OCI-LY1 (cell line): Measurements from ENCODE around the gene CHD9NB.
"Not testable (repeated sequence)": the region's sequence is repeated elsewhere in the genome, so short reads cannot be mapped to it uniquely, and the experiment has no call there.

ENCODE experiments used
- H2AFZ ChIP-seq: fragments of 200-600 bp; sonication (generic), shearing (Covaris generic); 2 replicates; pipeline ENCODE4 v1.6.0; 2014; ENCODE audit warnings: antibody characterized with exemption, mild to moderate bottlenecking, low read length
- H3F3A ChIP-seq: fragments of 200-600 bp; sonication (generic), shearing (Covaris generic); 2 replicates; pipeline ENCODE4 v1.6.0; 2014; ENCODE audit warnings: mild to moderate bottlenecking, antibody characterized with exemption, low read length, moderate library complexity; ENCODE audit not compliant: insufficient read depth
- H3K27ac ChIP-seq: fragments of 200-600 bp; sonication (generic); 2 replicates; pipeline ENCODE4 v1.5.1; 2014; ENCODE audit warnings: low read length, mixed run types, mild to moderate bottlenecking, low read depth; ENCODE audit not compliant: poor library complexity, severe bottlenecking
- H3K27me3 ChIP-seq: fragments of 200-600 bp; sonication (generic); 2 replicates; pipeline ENCODE4 v1.6.0; 2014; ENCODE audit warnings: antibody characterized with exemption, mild to moderate bottlenecking, low read length, moderate library complexity; ENCODE audit not compliant: insufficient read depth
- H3K36me3 ChIP-seq: fragments of 200-600 bp; sonication (generic); 2 replicates; pipeline ENCODE4 v1.6.1; 2014; ENCODE audit warnings: mild to moderate bottlenecking, antibody characterized with exemption, low read length, moderate library complexity, mixed read lengths; ENCODE audit not compliant: insufficient read depth
- H3K4me1 ChIP-seq: fragments of 200-600 bp; sonication (generic); 2 replicates; pipeline ENCODE4 v1.5.1; 2014; ENCODE audit warnings: mild to moderate bottlenecking, low read length, moderate library complexity; ENCODE audit not compliant: insufficient read depth, severe bottlenecking
- H3K4me2 ChIP-seq: fragments of 200-600 bp; sonication (generic), shearing (Covaris generic); 2 replicates; pipeline ENCODE4 v1.6.1; 2014; ENCODE audit warnings: low read length
- H3K4me3 ChIP-seq: fragments of 200-600 bp; sonication (generic); 2 replicates; pipeline ENCODE4 v1.5.1; 2014; ENCODE audit warnings: low read length, low read depth, mild to moderate bottlenecking, mixed read lengths; ENCODE audit not compliant: poor library complexity, severe bottlenecking
- H3K79me2 ChIP-seq: fragments of 200-600 bp; shearing (Covaris generic); 2 replicates; pipeline ENCODE4 v1.6.1; 2016; ENCODE audit warnings: mixed run types, low read length, mixed read lengths; ENCODE audit not compliant: insufficient read depth
- H3K9ac ChIP-seq: fragments of 200-600 bp; sonication (generic), shearing (Covaris generic); 2 replicates; pipeline ENCODE4 v1.6.1; 2014; ENCODE audit warnings: mild to moderate bottlenecking, low read length, mixed read lengths
- H3K9me2 ChIP-seq: fragments of 200-600 bp; sonication (generic), shearing (Covaris generic); 2 replicates; pipeline ENCODE4 v1.6.1; 2014; ENCODE audit warnings: low read depth, mild to moderate bottlenecking, low read length, mixed read lengths
- H3K9me3 ChIP-seq: fragments of 200-600 bp; shearing (Covaris generic); 2 replicates; pipeline ENCODE4 v1.6.1; 2014; ENCODE audit warnings: low read length, mixed read lengths
- H4K20me1 ChIP-seq: fragments of 200-600 bp; sonication (generic), shearing (Covaris generic); 2 replicates; pipeline ENCODE4 v1.6.0; 2016; ENCODE audit warnings: mild to moderate bottlenecking, low read length; ENCODE audit not compliant: insufficient read depth
- EZH2 ChIP-seq: fragments of 200-600 bp; sonication (generic), shearing (Covaris generic); IDR thresholded peaks from 2 replicates; pipeline ENCODE4 v1.8.0; 2017; ENCODE audit warnings: borderline replicate concordance, mixed run types, mild to moderate bottlenecking, antibody characterized with exemption, low read length, moderate library complexity, mixed read lengths
- TF ChIP-seq, protein P1 (sequence below): fragments of 200-600 bp; sonication (generic), shearing (Covaris generic); IDR thresholded peaks from 2 replicates; pipeline ENCODE4 v1.5.1; 2017; ENCODE audit warnings: mild to moderate bottlenecking, antibody characterized with exemption, low read length, moderate library complexity, mixed read lengths

Gene CHD9NB

GRCh38 chr16:53053967-53054669 is 1.4 kb upstream of the CHD9NB start:
- H3K9me2 ChIP-seq: no peaks in the 10 kb centered on the region
- H3K79me2 ChIP-seq: peaks cover 26% of the 10 kb centered on the region
- peak overlapping the region; percentile 78 for H3K4me3 ChIP-seq
- H3K27me3 ChIP-seq: no peaks in the 10 kb centered on the region; the same call in 1 of the 2 replicates
- H3K27ac ChIP-seq: peak overlapping the region; percentile 25
- peak overlapping the region; percentile 71 for H3K9ac ChIP-seq
- H3K4me2 ChIP-seq: peak overlapping the region; percentile 99
- TF ChIP-seq EZH2: no peak
- TF ChIP-seq, protein P1, sequence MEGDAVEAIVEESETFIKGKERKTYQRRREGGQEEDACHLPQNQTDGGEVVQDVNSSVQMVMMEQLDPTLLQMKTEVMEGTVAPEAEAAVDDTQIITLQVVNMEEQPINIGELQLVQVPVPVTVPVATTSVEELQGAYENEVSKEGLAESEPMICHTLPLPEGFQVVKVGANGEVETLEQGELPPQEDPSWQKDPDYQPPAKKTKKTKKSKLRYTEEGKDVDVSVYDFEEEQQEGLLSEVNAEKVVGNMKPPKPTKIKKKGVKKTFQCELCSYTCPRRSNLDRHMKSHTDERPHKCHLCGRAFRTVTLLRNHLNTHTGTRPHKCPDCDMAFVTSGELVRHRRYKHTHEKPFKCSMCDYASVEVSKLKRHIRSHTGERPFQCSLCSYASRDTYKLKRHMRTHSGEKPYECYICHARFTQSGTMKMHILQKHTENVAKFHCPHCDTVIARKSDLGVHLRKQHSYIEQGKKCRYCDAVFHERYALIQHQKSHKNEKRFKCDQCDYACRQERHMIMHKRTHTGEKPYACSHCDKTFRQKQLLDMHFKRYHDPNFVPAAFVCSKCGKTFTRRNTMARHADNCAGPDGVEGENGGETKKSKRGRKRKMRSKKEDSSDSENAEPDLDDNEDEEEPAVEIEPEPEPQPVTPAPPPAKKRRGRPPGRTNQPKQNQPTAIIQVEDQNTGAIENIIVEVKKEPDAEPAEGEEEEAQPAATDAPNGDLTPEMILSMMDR: no peak
- peaks cover 44% of the 10 kb centered on the region for H3K4me1 ChIP-seq
- H4K20me1 ChIP-seq: no peaks in the 10 kb centered on the region
- H2AFZ ChIP-seq: peak overlapping the region; percentile 57; the same call in 1 of the 2 replicates
- no peaks in the 10 kb centered on the region for H3F3A ChIP-seq
- no peaks in the 10 kb centered on the region for H3K9me3 ChIP-seq
- H3K36me3 ChIP-seq: no peaks in the 10 kb centered on the region

DNA sequence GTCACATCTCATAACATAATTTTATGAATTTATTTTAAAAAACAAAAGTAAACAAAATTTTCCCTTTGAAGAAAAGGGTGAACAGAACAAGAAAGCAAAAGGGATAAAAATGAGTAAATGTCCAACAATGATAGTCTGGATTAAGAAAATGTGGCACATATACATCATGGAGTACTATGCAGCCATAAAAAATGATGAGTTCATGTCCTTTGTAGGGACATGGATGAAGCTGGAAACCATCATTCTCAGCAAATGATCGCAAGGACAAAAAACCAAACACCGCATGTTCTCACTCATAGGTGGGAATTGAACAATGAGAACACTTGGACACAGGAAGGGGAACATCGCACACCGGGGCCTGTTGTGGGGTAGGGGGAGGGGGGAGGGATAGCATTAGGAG is 1.4 kb downstream of the CHD9NB start:
- H2AFZ ChIP-seq, H3K27me3 ChIP-seq, H4K20me1 ChIP-seq, H3K36me3 ChIP-seq, H3F3A ChIP-seq, H3K9ac ChIP-seq, H3K9me3 ChIP-seq, H3K27ac ChIP-seq, H3K4me2 ChIP-seq, H3K9me2 ChIP-seq, H3K4me3 ChIP-seq: not testable (repeated sequence)
- Histone ChIP-seq H3K4me1 (peaks cover 17% of the 10 kb centered on the region), H3K79me2 (peaks cover 10% of the 10 kb centered on the region)

DNA sequence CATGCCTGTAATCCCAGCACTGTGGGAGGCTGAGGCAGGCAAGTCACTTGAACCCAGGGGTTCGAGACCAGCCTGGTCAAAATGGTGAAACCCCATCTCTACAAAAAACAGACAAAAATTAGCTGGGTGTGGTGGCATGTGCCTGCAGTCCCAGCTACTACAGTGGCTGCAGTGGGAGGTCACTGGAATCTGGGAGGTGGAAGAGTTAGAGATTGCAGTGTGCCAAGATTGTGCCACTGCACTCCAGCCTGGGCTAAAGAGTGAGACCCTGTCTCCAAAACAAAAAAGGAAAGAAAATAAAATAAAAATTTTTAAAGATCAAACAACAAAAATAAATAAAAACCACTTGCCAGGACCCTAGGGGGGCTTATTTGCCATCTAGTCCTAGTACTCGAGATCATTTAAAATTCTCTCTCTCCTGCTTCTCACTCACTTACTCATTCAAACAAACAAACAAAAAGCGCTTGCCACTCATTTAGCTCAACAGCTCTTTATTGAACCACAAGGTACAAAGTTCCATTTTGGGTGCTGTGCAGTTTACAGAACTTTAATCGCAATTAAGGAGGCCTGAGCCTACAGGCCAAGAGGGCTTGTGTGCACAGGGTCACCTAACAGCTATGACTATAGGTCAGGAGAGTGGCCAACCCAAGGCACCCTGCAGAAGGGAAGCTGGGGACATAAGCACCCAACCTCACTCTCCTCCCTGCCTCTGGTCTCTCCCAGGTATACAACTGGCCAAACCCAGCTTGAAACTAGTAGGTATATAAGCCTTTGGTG is 4.4 kb downstream of the CHD9NB start:
- Histone ChIP-seq H3K27ac (no peak overlapping the region), H3K9ac (no peak overlapping the region), H3F3A (no peaks in the 10 kb centered on the region), H3K27me3 (peaks cover 10% of the 10 kb centered on the region; the same call in 1 of the 2 replicates), H3K9me2 (no peaks in the 10 kb centered on the region), H3K9me3 (no peaks in the 10 kb centered on the region), H3K36me3 (no peaks in the 10 kb centered on the region), H2AFZ (no peak overlapping the region), H4K20me1 (no peaks in the 10 kb centered on the region), H3K4me2 (no peak overlapping the region), H3K79me2 (no peaks in the 10 kb centered on the region), H3K4me3 (no peak overlapping the region), H3K4me1 (no peaks in the 10 kb centered on the region)
- TF ChIP-seq, protein P1: no peak
- TF ChIP-seq EZH2: no peak

DNA sequence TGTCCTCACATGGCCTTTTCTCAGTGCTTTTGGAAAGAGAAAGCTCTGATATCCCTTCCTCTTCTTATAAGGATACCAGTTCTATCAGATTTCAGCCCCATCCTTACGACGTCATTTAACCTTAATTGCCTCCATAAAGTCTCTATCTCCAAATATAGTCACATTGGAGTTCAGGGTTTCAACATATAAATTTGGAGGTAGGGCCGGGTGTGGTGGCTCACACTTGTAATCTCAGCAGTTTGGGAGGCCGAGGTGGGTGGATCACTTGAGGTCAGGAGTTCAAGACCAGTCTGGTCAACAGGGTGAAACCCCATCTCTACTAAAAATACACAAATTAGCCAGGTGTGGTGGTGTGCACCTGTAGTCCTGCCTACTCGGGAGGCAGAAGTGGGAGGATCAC is 5.2 kb downstream of the CHD9NB start:
- H3K9me2 ChIP-seq, H3K27ac ChIP-seq, H3K4me2 ChIP-seq, H3F3A ChIP-seq, H3K9ac ChIP-seq, H3K79me2 ChIP-seq, H3K4me3 ChIP-seq, H3K9me3 ChIP-seq, H2AFZ ChIP-seq, H3K36me3 ChIP-seq, H3K4me1 ChIP-seq, H4K20me1 ChIP-seq: not testable (repeated sequence)
- peaks cover 10% of the 10 kb centered on the region; the same call in 1 of the 2 replicates for H3K27me3 ChIP-seq
